Measurements from ENCODE around the gene CNR2.

Gene CNR2

DNA sequence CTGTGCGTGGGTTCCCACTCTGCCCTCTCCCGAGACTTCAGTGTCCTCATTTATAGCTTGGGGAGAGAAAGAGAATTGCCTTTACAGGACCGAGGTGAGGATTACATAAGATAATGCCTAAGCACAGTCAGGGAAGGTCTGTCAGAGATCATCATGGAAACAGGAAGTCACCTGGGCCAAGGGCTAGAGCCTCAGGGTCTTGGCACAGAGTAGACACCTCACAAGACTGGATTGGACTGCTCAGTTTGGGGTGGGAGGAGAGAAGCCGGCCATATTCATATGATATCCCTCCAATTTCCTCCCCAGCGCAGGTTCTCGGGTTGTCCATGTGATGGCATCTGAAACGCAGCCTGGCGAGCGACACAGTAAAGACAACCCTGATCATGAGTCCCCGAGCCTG lies 3.8 kb downstream of the CNR2 start:
- H3K27ac ChIP-seq, result no peak overlapping the region
- ChIA-PET CTCF (interaction anchor here (0.6 kb wide), 1 partner anchor 13 kb away, joined by 6 read pairs; no protein-coding TSS in a partner anchor), POLR2A (ENCODE audit: low non-redundant PET) (no interaction called here)
- TF ChIP-seq, protein P1, sequence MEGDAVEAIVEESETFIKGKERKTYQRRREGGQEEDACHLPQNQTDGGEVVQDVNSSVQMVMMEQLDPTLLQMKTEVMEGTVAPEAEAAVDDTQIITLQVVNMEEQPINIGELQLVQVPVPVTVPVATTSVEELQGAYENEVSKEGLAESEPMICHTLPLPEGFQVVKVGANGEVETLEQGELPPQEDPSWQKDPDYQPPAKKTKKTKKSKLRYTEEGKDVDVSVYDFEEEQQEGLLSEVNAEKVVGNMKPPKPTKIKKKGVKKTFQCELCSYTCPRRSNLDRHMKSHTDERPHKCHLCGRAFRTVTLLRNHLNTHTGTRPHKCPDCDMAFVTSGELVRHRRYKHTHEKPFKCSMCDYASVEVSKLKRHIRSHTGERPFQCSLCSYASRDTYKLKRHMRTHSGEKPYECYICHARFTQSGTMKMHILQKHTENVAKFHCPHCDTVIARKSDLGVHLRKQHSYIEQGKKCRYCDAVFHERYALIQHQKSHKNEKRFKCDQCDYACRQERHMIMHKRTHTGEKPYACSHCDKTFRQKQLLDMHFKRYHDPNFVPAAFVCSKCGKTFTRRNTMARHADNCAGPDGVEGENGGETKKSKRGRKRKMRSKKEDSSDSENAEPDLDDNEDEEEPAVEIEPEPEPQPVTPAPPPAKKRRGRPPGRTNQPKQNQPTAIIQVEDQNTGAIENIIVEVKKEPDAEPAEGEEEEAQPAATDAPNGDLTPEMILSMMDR (conservative IDR thresholded peaks at IDR 0.05; ENCODE audit: low read depth), result no peak
- DNase-seq (ENCODE audit: low spot score), result no peak

DNA sequence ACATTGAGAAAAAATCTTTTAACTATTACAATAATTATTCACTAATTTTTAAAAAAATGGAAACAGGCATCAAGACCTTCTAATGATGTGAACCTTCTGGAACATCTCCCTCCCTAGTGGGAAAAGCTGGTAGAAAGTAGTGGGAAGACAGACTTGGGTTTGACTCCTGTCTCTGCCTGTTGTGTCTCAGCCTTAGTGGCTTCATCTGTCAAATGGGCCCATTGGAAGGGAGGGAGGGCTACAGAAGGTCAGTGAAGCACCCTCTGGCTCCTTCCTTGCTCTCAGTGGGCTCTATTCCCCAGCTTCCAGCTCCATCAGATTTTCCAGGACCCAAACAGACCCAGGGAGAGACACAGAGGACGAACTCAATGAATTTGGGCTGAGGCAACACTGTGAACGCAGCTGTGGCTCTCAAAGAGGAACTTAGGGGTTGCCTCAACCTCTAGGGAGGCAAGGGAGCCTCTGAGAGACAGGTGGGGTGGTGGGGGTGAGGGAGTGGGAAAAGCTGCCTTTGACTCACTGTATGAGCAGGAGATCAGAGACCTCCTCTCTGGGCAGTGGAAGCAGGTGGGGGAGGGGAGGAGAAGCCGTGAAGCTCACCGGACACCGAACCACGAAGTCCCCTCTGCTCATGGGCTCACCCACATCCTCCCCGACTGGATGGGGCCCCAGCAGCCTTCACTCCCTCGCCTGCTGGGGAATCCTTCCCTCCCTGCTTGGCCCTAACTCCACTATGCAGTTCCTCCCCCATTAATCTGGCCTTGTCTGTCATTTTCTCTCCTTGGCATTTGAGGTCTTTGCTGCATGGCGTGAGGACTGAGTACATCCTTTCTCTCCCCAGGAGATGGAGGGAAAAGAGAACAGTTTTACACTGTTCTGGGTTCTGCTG lies 4.5 kb downstream of the CNR2 start:
- no peak for DNase-seq (ENCODE audit: low spot score)
- H3K27ac ChIP-seq, result no peak overlapping the region
- POLR2A ChIA-PET (ENCODE audit: low non-redundant PET), result no interaction called here
- CTCF ChIA-PET, result interaction anchor here (0.7 kb wide), 1 partner anchor 43 kb away, joined by 5 read pairs; no protein-coding TSS in a partner anchor
- TF ChIP-seq, protein P1 (conservative IDR thresholded peaks at IDR 0.05; ENCODE audit: low read depth), result no peak

DNA sequence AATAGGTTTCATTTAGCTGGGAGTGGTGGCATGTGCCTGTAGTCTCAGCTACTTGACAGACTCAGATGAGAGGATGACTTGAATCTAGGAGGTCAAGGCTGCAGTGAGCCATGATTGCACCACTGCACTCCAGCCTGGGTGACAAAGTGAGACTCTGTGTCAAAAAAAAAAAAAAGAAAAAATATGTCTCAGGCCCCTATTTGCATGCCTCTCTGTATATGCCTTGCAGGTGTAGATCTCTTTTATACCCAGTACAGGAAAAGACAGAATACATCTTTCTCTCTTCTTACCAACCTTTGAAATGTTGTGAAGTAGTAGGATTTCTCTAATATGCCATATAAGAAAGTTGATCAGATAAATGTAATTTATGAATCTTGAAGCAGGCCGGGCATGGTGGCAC lies 6.4 kb downstream of the CNR2 start:
- ChIA-PET POLR2A (ENCODE audit: low non-redundant PET) (no interaction called here), CTCF (interaction anchor here (0.5 to 0.6 kb wide), 2 partner anchors 39 to 81 kb away, joined by 3 read pairs; no protein-coding TSS in a partner anchor)
- no peak overlapping the region for H3K27ac ChIP-seq
- TF ChIP-seq, protein P1 (conservative IDR thresholded peaks at IDR 0.05; ENCODE audit: low read depth), result no peak
- DNase-seq (ENCODE audit: low spot score), result no peak

DNA sequence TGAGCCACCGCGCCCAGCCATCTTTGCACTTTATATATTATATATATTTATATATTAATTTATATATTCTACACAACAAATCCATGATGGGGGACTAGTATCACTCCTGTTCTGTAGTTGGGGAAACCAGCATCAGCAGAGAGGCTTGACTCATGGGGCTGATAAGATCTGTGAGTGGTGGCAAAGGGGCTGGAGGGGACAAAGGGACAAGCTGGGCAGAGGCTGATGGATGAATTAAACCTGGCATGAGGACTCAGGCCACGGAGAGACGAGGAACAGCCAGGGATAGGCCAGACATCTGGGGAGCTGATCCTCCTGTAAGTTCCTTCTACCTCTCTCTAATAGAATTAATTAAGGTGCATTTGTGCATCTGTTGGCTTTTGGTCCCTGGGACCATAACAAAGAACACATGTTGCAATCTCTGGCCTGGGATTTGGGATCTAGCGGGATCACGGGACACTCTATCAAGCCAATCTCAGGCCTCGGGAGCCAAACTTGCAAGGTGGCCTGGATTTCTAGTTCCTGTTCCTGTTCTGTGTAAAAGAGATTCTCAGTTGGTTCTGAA lies 7.6 kb downstream of the CNR2 start:
- ChIA-PET CTCF (no interaction called here), POLR2A (ENCODE audit: low non-redundant PET) (no interaction called here)
- H3K27ac ChIP-seq, result no peak overlapping the region
- no peak for DNase-seq (ENCODE audit: low spot score)
- TF ChIP-seq, protein P1 (conservative IDR thresholded peaks at IDR 0.05; ENCODE audit: low read depth), result no peak

DNA sequence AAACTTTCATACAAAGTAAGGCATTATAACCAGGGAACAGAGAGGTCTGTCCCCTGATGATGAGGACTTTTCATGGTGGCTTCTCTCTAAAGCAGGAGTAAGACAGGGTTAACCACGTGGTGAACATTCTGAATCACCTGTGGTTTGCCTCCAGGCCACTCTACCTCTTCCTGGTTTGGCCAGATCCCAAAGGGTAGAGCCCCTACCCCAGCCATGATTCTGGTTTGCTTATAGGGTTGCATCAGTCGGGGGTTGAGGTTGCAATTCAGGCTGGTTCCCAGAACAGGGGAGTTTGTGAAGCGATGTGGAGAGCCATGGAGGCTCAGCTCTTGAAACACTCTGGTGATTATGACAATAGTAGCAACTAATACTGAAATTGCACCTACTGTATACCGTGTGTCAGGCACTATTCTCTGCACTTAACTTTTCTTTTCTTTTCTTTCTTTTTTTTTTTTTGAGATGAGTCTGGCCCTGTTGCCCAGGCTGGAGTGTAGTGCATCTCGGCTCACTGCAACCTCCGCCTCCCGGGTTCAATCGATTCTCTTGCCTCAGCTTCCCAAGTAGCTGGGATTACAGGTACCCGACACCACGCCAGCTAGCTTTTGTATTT lies 8.3 kb downstream of the CNR2 start:
- DNase-seq (ENCODE audit: low spot score), result peak; percentile 57
- ChIA-PET CTCF (no interaction called here), POLR2A (ENCODE audit: low non-redundant PET) (no interaction called here)
- TF ChIP-seq, protein P1 (conservative IDR thresholded peaks at IDR 0.05; ENCODE audit: low read depth), result no peak
- H3K27ac ChIP-seq, result no peak overlapping the region

DNA sequence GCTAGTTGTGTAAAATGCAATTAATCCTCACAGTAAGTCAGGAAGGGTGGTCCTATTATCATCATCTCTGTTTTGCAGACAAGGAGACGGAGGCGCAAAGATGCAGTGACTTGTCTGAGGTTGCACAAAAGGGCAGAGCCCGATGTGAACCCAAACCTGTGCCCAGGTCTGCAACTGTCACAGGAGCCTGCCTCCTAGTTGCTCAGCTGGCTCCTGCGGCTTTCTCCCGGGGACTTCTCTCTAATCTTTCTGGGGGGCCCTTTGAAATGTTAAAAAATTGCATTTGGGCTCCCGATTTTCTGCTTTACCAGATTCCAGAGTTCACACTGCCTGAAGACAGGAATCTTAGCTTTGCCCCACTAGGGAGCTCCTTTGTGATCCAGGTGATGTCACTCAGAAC lies 9.4 kb downstream of the CNR2 start:
- TF ChIP-seq, protein P1 (conservative IDR thresholded peaks at IDR 0.05; ENCODE audit: low read depth), result no peak
- ChIA-PET CTCF (no interaction called here), POLR2A (ENCODE audit: low non-redundant PET) (interaction anchor here (0.6 kb wide), 1 partner anchor 156 kb away, joined by 3 read pairs; no protein-coding TSS in a partner anchor)
- DNase-seq (ENCODE audit: low spot score), result no peak
- no peak overlapping the region for H3K27ac ChIP-seq
